HCT116 (cell line): ENCODE measurements around the gene TMEM131. TPM values are rescaled to one million over a fixed set of nuclear protein-coding genes. Genes with fewer than 3 reads are reported as not detected.

ENCODE experiments used
- ATAC-seq: fragments of 200-7000 bp; cut with Tn5 transposase; 2 replicates; pipeline ENCODE4 v1.9.1; 2020; ENCODE audit warnings: mild to moderate bottlenecking, moderate library complexity
- BruUV-seq: library from RNA; stranded (reverse); fragments of 400-500 nt; replicated peaks from 2 replicates; lab custom pipeline; 2021; lab: Mats Ljungman, UMichigan
- CTCF ChIA-PET: fragments of 300-600 bp; sonication (Branson Sonifier 250); formaldehyde crosslinking; loops from one replicate; lab custom pipeline; 2021; ENCODE audit warnings: antibody characterized with exemption; lab: Charles Lee
- POLR2A ChIA-PET: fragments of 300-600, 350-600 bp; sonication (Branson Sonifier 250); formaldehyde crosslinking; loops from one replicate; lab custom pipeline; 2021; ENCODE audit warnings: antibody characterized with exemption; lab: Charles Lee
- RAD21 ChIA-PET, 2 experiments: fragments of 300-600 bp; sonication (Branson Sonifier 250); formaldehyde crosslinking; loops; one replicate each; lab custom pipeline; 2023; ENCODE audit warnings: low total read pairs in 2 of 2; ENCODE audit not compliant: uncharacterized antibody in 2 of 2, unreplicated experiment in 2 of 2, low non-redundant PET in 1 of 2; lab: Charles Lee
- DNase-seq: peaks from one replicate; pipeline ENCODE4 v3.0.0-alpha.2; 2010; ENCODE audit warnings: low read depth, low spot score
- H2AFZ ChIP-seq: fragments of 200-600 bp; shearing (Covaris generic), sonication (generic); 2 replicates; pipeline ENCODE4 v1.6.1; 2017; ENCODE audit warnings: low read depth, mixed run types, mixed read lengths, antibody characterized with exemption, low read length; ENCODE audit not compliant: poor library complexity, severe bottlenecking
- H3K27ac ChIP-seq: 2 replicates; pipeline ENCODE4 v1.5.1; 2012; ENCODE audit warnings: low read depth, low read length
- H3K27me3 ChIP-seq: fragments of 200-600 bp; sonication (generic); 2 replicates; pipeline ENCODE4 v1.6.1; 2016; ENCODE audit warnings: mixed run types, low read length, mixed read lengths; ENCODE audit not compliant: insufficient read depth
- H3K36me3 ChIP-seq, 2 experiments: fragments of 200-500 bp in 1 of 2; fragments of 200-600 bp in 1 of 2; sonication (Bioruptor generic) in 1 of 2; sonication (generic) in 1 of 2; 2 replicates each; pipeline versions ENCODE4 v1.5.1 to v1.6.1; 2014 to 2016; ENCODE audit warnings: low read length in 2 of 2, inconsistent platforms in 1 of 2, mixed read lengths in 1 of 2, mixed run types in 1 of 2; ENCODE audit not compliant: insufficient read depth in 2 of 2, control insufficient read depth in 1 of 2
- H3K4me1 ChIP-seq, 2 experiments: fragments of 200-600 bp in 1 of 2; sonication (generic) in 1 of 2; 2 replicates each; pipeline versions ENCODE4 v1.5.1 to v1.6.1; 2012 to 2017; ENCODE audit warnings: low read length in 2 of 2, inconsistent platforms in 1 of 2, mild to moderate bottlenecking in 1 of 2, mixed read lengths in 1 of 2, mixed run types in 1 of 2, moderate library complexity in 1 of 2; ENCODE audit not compliant: insufficient read depth in 2 of 2, control insufficient read depth in 1 of 2
- H3K4me2 ChIP-seq: fragments of 200-600 bp; sonication (generic); 2 replicates; pipeline ENCODE4 v1.6.1; 2017; ENCODE audit warnings: mixed run types, low read length, mixed read lengths
- H3K4me3 ChIP-seq, 2 experiments: fragments of 200-600 bp in 1 of 2; sonication (generic) in 1 of 2; replicated peaks in 1 of 2; 2 replicates each; pipeline ENCODE4 v1.5.1; 2011 to 2016; ENCODE audit warnings: low read length in 2 of 2, control low read depth in 1 of 2, low read depth in 1 of 2, mild to moderate bottlenecking in 1 of 2, mixed read lengths in 1 of 2, mixed run types in 1 of 2
- H3K79me2 ChIP-seq: fragments of 200-600 bp; sonication (generic); 2 replicates; pipeline ENCODE4 v1.6.1; 2017; ENCODE audit warnings: mild to moderate bottlenecking, mixed run types, low read length, moderate library complexity, mixed read lengths; ENCODE audit not compliant: insufficient read depth
- H3K9ac ChIP-seq: fragments of 200-600 bp; sonication (generic); 2 replicates; pipeline ENCODE4 v1.6.1; 2016; ENCODE audit warnings: low read length, mixed read lengths
- H3K9me2 ChIP-seq: fragments of 200-600 bp; sonication (generic), shearing (Covaris generic); 2 replicates; pipeline ENCODE4 v1.6.1; 2017; ENCODE audit warnings: mixed run types, mild to moderate bottlenecking, moderate library complexity; ENCODE audit not compliant: insufficient read depth
- H3K9me3 ChIP-seq, 2 experiments: fragments of 200-500 bp in 1 of 2; fragments of 200-600 bp in 1 of 2; sonication (Bioruptor generic) in 1 of 2; sonication (generic) in 1 of 2; 2 replicates each; pipeline ENCODE4 v1.6.1; 2014 to 2017; ENCODE audit warnings: low read length in 2 of 2, mixed read lengths in 2 of 2, inconsistent platforms in 1 of 2, low read depth in 1 of 2, mild to moderate bottlenecking in 1 of 2, mixed run types in 1 of 2, moderate library complexity in 1 of 2; ENCODE audit not compliant: control insufficient read depth in 1 of 2, insufficient read depth in 1 of 2
- H4K20me1 ChIP-seq: fragments of 200-600 bp; sonication (generic), shearing (Covaris generic); 2 replicates; pipeline ENCODE4 v1.6.1; 2017; ENCODE audit warnings: mixed run types, mild to moderate bottlenecking, moderate library complexity; ENCODE audit not compliant: insufficient read depth
- EZH2phosphoT487 ChIP-seq: fragments of 200-600 bp; IDR thresholded peaks from 2 replicates; pipeline ENCODE4 v1.6.1; 2018; ENCODE audit warnings: antibody characterized with exemption, borderline replicate concordance
- REST ChIP-seq: IDR thresholded peaks from 2 replicates; pipeline ENCODE4 v1.6.1; 2012; ENCODE audit warnings: low read depth
- SIN3A ChIP-seq: IDR thresholded peaks from 2 replicates; pipeline ENCODE4 v1.6.1; 2012; ENCODE audit warnings: low read depth
- ZFX ChIP-seq: fragments of 450-650 bp; IDR thresholded peaks from 2 replicates; pipeline ENCODE4 v1.6.1; 2017
- ZNF274 ChIP-seq: fragments of 200-500 bp; sonication (Bioruptor generic); IDR thresholded peaks from 2 replicates; pipeline ENCODE4 v1.6.1; 2014; ENCODE audit warnings: mild to moderate bottlenecking, low read depth, low read length, inconsistent platforms
- intact Hi-C: fragments of 100-400 bp; cut with micrococcal nuclease; formaldehyde crosslinking; loops from 2 replicates; pipeline ENCODE4 v1.10.0; 2022
- total RNA-seq: library from RNA; stranded (reverse); gene quantifications from one replicate; pipeline ENCODE4 v1.2.1, GENCODE V29; 2021; ENCODE audit not compliant: unreplicated experiment

The TMEM131 gene
- total RNA-seq, 1 experiment from 2014 or later = 51.5 TPM

DNA sequence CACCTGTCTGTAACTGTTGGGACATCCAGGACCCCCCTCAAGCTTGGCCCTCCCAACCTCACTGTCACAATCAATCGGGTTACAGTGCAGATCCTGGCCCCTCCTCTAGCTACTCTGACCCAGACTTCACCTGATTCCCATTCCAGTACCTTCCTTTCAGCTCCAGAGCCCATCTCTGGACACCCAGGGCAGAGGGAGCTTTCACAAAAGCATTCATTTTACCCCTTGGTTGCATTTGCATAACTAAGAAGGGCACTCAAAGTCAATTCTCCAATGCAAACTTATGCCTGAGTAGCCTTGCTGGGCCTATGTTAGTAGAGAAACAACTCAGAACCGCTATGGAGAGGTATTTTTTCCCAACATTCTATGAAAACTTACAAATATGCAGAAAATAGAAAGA lies 275.0 kb downstream of the TMEM131 start:
- BruUV-seq = no TSS peak
- no peak overlapping the region for H3K27ac ChIP-seq
- no peak overlapping the region for H3K4me3 ChIP-seq
- no peak overlapping the region for H2AFZ ChIP-seq
- no peaks in the 10 kb centered on the region for H3K36me3 ChIP-seq
- H3K9me2 ChIP-seq = no peaks in the 10 kb centered on the region
- no peaks in the 10 kb centered on the region for H3K4me1 ChIP-seq
- intact Hi-C loops = no loop called here
- H3K27me3 ChIP-seq = no peaks in the 10 kb centered on the region
- DNase-seq (no peak), ATAC-seq (no peak)
- ChIA-PET POLR2A (no interaction called here), CTCF (no interaction called here), RAD21 (no interaction called here)
- TF ChIP-seq EZH2phosphoT487 = no peak
- no peaks in the 10 kb centered on the region for H3K79me2 ChIP-seq
- H3K9me3 ChIP-seq = no peaks in the 10 kb centered on the region
- no peaks in the 10 kb centered on the region for H4K20me1 ChIP-seq
- no peak overlapping the region for H3K4me2 ChIP-seq
- H3K9ac ChIP-seq = no peak overlapping the region

DNA sequence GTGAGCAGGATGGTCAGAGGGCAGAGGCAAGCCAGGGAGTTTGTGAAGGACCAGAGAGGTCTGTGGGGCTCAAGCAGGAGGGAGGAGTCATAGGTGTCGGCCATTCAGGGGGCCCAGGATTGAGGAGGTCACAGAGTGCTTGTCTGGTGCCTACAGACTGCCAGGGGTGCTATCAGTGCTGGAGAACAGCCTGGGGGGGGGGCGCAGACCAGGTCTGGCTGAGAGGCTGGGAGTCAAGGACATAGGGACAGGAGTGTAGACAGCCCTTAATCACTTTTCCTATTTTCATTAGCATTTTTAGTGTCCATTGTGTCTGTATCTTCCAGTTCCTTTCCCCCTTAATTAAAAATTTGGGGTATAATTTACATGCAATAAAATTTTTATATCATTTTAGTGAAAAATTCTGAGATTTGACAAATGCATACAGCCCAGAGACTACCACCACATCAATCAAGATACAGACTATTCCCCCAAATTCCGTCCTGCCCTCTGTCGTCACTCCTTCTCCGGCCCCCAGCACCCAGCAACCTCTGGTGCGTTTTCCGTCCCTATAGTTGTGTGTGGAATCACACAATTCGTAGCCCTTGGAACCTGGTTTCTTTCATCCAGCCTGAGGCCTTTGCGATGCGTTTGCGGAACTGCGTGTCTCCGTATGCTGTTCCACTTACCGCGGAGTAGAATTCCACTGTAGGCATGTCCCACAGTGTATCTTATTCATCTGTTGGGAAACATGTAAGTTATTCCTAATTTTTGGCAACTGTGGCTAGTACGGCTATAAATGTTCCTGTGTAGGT lies 276.2 kb downstream of the TMEM131 start:
- intact Hi-C loops = no loop called here
- no peak for DNase-seq

More for the DNA sequence above, 276.2 kb downstream of the TMEM131 start:
- TF ChIP-seq EZH2phosphoT487 (no peak), SIN3A (no peak), ZNF274 (no peak), ZFX (no peak), REST (no peak)
- TF ChIP-seq, all 23 proteins: peak for 0
- Histone ChIP-seq H3K4me1 (no peaks in the 10 kb centered on the region), H4K20me1 (no peaks in the 10 kb centered on the region), H2AFZ (no peak overlapping the region), H3K79me2 (no peaks in the 10 kb centered on the region), H3K4me2 (no peak overlapping the region), H3K27me3 (no peaks in the 10 kb centered on the region), H3K9me3 (no peaks in the 10 kb centered on the region), H3K36me3 (no peaks in the 10 kb centered on the region), H3K9me2 (no peaks in the 10 kb centered on the region), H3K27ac (no peak overlapping the region), H3K4me3 (no peak overlapping the region), H3K9ac (no peak overlapping the region)
- ChIA-PET POLR2A (no interaction called here), CTCF (no interaction called here), RAD21 (no interaction called here)
- ATAC-seq = no peak
- BruUV-seq = no TSS peak
